SK-N-SH treated with all-trans-retinoic acid at 6 μM for 48 hours (cell line): Measurements from ENCODE around the gene ACADVL.

ENCODE experiments used
- BACH2 ChIP-seq: fragments of 250-450 bp; sonication (Bioruptor Pico); IDR thresholded peaks from 2 replicates; pipeline ENCODE4 v1.9.0; 2021; ENCODE audit warnings: mild to moderate bottlenecking, borderline replicate concordance
- GLIS3 ChIP-seq: fragments of 250-450 bp; sonication (Bioruptor Pico); IDR thresholded peaks from 2 replicates; pipeline ENCODE4 v1.5.0; 2020; ENCODE audit warnings: mild to moderate bottlenecking, moderate library complexity
- OSR1 ChIP-seq: fragments of 250-450 bp; sonication (Bioruptor Pico); IDR thresholded peaks from 2 replicates; pipeline ENCODE4 v1.8.0; 2022; ENCODE audit warnings: moderate library complexity, mild to moderate bottlenecking, inconsistent platforms
- PPARA ChIP-seq: fragments of 250-450 bp; sonication (Bioruptor Pico); IDR thresholded peaks from 2 replicates; pipeline ENCODE4 v1.5.0; 2020; ENCODE audit warnings: mild to moderate bottlenecking, borderline replicate concordance
- SNAI2 ChIP-seq: fragments of 250-450 bp; sonication (Bioruptor Pico); IDR thresholded peaks from 2 replicates; pipeline ENCODE4 v1.5.0; 2020; ENCODE audit warnings: mild to moderate bottlenecking, moderate library complexity
- TCF4 ChIP-seq: fragments of 250-450 bp; sonication (Bioruptor Pico); IDR thresholded peaks from 2 replicates; pipeline ENCODE4 v1.8.0; 2021; ENCODE audit warnings: mild to moderate bottlenecking, moderate library complexity, borderline replicate concordance
- TOX ChIP-seq: fragments of 250-450 bp; sonication (Bioruptor Pico); IDR thresholded peaks from 2 replicates; pipeline ENCODE4 v1.8.0; 2021; ENCODE audit warnings: mild to moderate bottlenecking, moderate library complexity, borderline replicate concordance
- ZFP3 ChIP-seq: fragments of 250-450 bp; sonication (Bioruptor Pico); IDR thresholded peaks from 2 replicates; pipeline ENCODE4 v1.5.0; 2020; ENCODE audit warnings: mild to moderate bottlenecking, moderate library complexity
- ZFP30 ChIP-seq: fragments of 450-650 bp; formaldehyde crosslinking; IDR thresholded peaks from 2 replicates; pipeline ENCODE4 v1.5.0; 2022; ENCODE audit warnings: mild to moderate bottlenecking, moderate library complexity
- ZNF565 ChIP-seq: fragments of 450-650 bp; formaldehyde crosslinking; conservative IDR thresholded peaks from 2 replicates; pipeline ENCODE4 v1.5.0; 2020; ENCODE audit warnings: low read depth, mild to moderate bottlenecking, moderate library complexity
- TF ChIP-seq, protein P1 (sequence below): fragments of 250-450 bp; sonication (Bioruptor Pico); IDR thresholded peaks from 2 replicates; pipeline ENCODE4 v1.5.1; 2020; ENCODE audit warnings: low read depth, mild to moderate bottlenecking, moderate library complexity

DNA sequence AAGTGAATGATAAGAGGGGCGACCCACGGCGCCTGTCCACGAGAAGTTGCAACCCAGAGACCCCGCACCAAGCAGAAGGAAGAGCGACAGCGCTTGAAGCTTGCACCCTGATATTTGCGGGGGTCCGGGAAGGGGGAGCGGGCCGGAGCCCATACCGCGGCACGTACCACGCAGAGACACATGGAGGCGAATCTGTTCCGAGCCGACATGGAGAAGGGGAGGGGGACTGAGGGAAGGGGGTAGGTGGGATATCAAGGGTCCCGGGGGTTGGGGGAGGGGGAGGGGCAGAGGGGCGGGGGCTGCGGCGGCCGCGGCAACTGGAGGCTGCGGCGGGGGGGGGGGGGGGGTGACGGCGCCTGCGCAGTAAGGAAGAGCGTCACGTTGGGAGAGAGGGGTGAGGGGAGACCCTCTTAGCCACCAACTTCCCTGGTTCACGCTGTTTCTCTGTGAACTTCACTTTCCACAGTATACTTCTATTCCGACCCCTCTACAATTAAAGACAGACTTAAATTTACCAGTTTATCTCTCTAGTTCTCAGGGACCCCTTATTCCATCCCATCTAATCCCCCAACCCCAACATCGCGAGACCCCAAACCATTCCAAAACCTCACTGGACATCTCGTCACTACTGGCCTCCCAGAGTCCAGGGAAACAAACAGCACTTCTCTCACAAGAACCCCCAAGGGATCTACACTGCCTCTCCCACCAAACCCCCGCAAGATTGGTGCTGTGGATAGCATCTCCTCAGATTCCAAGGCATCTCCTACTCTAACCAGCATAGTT is 8.1 kb upstream of the ACADVL start:
- TF ChIP-seq BACH2 (CRISPR knock-in tag) = no peak
- no peak for TF ChIP-seq ZFP3 (CRISPR knock-in tag)
- no peak for TF ChIP-seq TOX
- no peak for TF ChIP-seq OSR1 (CRISPR knock-in tag)
- TF ChIP-seq GLIS3 (CRISPR knock-in tag) = no peak
- TF ChIP-seq TCF4 = no peak
- no peak for TF ChIP-seq ZNF565
- TF ChIP-seq, protein P1, sequence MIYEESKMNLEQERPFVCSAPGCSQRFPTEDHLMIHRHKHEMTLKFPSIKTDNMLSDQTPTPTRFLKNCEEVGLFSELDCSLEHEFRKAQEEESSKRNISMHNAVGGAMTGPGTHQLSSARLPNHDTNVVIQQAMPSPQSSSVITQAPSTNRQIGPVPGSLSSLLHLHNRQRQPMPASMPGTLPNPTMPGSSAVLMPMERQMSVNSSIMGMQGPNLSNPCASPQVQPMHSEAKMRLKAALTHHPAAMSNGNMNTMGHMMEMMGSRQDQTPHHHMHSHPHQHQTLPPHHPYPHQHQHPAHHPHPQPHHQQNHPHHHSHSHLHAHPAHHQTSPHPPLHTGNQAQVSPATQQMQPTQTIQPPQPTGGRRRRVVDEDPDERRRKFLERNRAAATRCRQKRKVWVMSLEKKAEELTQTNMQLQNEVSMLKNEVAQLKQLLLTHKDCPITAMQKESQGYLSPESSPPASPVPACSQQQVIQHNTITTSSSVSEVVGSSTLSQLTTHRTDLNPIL (CRISPR knock-in tag) = no peak
- TF ChIP-seq ZFP30 (CRISPR knock-in tag) = no peak
- TF ChIP-seq PPARA (CRISPR knock-in tag) = no peak
- TF ChIP-seq SNAI2 (CRISPR knock-in tag) = no peak
